ENCODE measurements around the gene FNDC3B.

GRCh38 chr3:172147113-172147818 lies 107.9 kb downstream of the FNDC3B start:
- TF ChIP-seq CTCF (IDR thresholded peaks at IDR 0.05; ENCODE audit: low read depth, low read length) (no peak), POLR2A (IDR thresholded peaks at IDR 0.05; ENCODE audit: extremely low read depth, insufficient read length) (no peak), MYC (IDR thresholded peaks at IDR 0.05; ENCODE audit: low read depth, low read length) (no peak), MAX (IDR thresholded peaks at IDR 0.05; ENCODE audit: low read depth, low read length) (no peak)
